IPS-11a (cell line): ENCODE data around the gene MMP7.

Source experiments
- H3K4me3 ChIP-seq: one replicate; pipeline ENCODE4 v1.5.1; 2013; ENCODE audit warnings: low read depth, low read length, control low read depth

MMP7 gene

DNA sequence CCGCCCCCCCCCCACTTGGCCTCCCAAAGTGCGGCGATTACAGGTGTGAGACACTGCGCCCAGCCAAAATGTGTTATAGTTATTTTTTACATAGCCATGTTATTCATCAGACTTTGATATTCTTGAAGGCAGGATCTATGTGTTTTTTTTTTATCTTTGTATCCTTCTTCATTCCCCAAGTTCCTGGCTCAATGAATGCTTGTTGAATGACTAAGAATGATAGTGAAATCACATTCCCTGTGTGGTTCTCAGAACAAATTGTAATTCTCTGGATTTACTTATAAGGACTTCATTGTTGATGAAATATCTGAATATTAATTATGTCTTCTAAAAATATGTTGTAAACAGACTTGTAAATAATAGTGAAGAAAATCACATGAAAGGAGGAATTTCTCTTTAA, 33.5 kb downstream of the MMP7 start:
- H3K4me3 ChIP-seq: no peak overlapping the region

- no peak overlapping the region for H3K4me3 ChIP-seq
Measured at GRCh38 chr11:102495161-102496042, 35.1 kb downstream of the MMP7 start.

GRCh38 chr11:102494216-102494615, 36.3 kb downstream of the MMP7 start:
- no peak overlapping the region for H3K4me3 ChIP-seq

DNA sequence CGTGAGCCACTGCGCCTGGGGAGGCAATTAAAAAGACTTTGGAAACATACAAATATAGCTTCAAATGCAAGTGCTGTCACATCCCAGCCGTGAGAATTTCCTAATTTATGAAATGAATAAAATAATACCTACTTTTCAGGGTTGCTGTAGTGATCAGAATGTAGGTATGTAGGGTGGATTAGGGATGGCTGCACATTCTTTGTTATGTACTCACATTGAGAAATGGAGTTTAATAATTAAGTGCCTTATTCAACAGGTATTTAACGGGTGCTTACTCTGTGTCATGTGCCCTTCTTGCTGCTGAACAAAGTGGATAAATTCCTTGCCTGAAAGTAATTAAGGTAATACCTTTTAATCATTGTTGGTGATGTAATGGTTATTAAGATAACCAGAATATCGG, 37.0 kb downstream of the MMP7 start:
- H3K4me3 ChIP-seq: no peak overlapping the region

DNA sequence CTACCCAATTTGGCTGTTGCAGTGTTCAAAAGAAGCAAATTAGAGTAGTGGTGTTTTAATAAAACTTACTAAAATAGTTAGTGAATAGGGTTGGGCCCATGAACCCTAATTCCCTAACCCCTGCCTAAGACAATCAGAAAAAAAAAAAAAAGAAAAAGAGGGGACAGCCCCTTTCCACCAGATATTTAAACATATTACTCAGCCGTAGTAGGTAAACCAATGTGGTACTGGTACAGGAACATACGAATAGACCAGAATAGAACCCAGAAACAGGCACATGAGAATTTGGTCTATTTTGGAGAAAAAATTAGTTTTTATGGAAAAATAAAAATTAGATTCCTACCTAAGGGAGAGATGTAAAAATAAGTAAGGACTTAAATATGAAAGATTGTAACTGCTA, 38.6 kb downstream of the MMP7 start:
- no peak overlapping the region for H3K4me3 ChIP-seq

DNA sequence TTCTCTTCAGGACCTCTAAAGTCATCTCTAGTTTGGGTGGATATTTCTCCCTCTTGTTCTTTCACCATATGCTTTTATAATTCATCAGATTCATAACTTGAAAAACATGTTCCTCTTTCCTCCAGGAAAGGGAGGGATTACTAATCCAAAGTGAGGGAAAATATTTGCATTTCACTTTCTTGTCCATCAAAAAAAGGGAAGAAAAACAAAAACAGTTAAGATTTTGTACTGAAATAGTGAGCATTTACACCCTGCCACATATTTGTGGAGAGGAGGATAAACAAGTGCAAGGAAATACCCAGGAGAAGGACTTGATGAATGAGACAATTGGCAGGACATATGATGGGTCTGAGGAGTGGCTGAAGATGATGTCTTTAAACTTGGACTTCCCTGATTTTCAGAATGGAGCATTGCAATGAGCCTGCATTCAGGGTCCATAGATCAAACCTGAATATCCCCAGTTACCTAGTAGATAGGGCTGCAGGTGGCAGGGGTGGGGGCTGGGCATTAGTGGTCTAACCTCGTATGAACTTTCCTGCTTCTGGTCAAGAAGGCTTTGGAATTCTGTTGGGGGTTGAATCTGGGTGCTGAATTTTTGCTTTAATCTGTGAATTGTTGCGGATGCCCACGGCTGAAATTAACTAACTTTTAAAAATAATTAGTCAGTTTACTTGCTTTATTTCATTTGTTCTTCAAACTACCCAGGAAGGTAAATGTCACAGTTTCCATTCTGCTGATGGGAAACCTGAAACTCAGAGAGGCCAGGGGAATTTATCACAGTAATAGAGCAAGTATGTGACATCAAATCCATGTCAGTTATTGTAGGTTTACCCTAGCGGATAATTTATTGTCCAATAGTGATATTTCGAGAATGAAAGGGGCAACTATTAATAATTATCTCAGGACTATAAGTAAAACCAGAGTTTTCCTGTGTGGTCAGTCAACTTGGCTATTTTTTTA, 41.1 kb downstream of the MMP7 start:
- H3K4me3 ChIP-seq: no peak overlapping the region

DNA sequence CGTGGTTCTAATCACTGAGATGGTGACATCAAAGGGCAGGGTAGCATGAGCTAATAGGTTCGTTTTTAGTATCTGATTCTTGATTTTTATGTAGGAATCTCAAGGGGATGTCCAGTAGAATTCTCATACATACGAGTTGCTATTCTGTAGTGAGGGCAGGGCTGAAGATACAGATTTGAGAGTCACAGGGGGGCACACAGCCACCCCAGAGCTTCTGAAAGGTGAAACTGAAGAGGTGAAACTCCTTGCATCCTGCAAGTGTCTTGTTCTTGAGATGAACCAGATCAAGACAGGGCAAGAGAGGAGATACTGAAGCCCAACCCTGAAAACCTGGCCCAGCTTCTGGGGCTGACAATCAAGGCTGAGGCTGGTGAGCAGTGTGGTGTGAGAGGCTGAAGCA, 42.3 kb downstream of the MMP7 start:
- no peak overlapping the region for H3K4me3 ChIP-seq

- H3K4me3 ChIP-seq: no peak overlapping the region
Measured at GRCh38 chr11:102487214-102487613, 43.3 kb downstream of the MMP7 start.

- H3K4me3 ChIP-seq: no peak overlapping the region
Measured at GRCh38 chr11:102486584-102486983, 44.0 kb downstream of the MMP7 start.

DNA sequence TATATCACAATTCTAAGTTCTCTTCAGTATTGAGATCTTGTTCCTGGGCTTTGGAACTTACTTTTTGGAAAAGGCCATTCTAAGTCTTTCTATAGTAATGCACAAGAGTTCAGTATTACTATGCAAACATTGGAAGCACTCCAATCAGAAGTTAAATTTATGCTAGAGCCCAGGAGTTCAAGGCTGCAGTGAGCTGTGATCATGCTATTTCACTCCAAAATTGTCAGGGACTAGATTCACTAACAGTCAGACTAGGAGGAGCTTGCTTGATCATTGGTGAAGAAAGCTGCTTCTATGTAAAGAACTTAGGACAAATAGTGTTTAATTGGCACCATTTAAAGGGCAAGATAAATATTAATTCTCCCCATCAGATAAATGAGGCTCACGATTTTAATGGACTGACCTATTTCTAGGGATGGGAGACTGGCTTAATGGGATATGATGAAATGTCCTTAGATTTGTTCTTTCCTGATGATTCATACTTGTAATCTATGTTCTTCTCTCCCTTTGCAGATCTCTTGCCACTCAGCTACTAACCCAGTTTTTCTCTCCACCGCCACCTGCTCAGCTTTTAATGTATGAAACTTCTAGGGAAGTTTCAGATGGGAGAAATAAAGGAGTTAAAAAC, 45.3 kb downstream of the MMP7 start:
- H3K4me3 ChIP-seq: no peak overlapping the region

DNA sequence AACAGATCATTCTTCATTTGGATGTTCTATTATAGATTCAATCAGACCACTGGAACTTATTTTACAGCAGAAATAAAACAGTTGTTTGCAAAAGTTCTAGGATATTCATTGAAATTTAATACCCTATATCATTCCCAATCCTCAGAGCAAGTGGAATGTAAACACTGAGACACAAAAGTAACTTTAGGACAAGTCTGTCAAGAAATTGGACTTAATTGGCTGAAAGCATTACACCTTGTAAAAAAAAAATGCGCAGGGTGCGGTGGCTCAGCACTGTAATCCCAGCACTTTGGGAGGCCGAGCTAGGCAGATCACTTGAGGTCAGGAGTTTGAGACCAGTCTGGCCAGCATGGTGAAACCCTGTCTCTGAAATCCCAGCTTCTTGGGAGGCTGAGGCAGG, 48.1 kb downstream of the MMP7 start:
- H3K4me3 ChIP-seq: no peak overlapping the region

- H3K4me3 ChIP-seq: no peak overlapping the region
Measured at GRCh38 chr11:102479733-102480132, 50.8 kb downstream of the MMP7 start.

GRCh38 chr11:102478673-102479299, 51.8 kb downstream of the MMP7 start:
- no peak overlapping the region for H3K4me3 ChIP-seq

GRCh38 chr11:102476812-102477211, 53.7 kb downstream of the MMP7 start:
- H3K4me3 ChIP-seq: no peak overlapping the region

GRCh38 chr11:102476069-102476468, 54.5 kb downstream of the MMP7 start:
- no peak overlapping the region for H3K4me3 ChIP-seq

DNA sequence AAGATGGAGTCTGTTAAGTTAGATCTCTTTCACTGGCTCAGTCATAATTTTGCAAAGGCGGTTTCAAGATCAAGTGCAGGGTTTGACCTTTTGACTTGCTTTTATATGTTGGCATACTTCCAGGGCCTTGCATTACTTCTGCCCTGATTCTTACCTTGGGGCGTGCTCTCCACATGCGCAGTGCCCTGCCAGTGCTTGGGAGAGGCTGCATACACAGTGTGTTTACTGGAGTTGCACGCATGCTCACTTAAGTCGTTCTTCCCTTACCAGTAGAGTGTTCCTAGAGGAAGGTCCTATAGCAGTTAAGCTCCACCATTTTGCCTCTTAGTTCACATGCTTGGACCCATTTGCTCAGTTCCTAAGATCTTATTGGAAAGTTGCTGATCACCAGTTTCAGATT, 57.0 kb downstream of the MMP7 start:
- H3K4me3 ChIP-seq: no peak overlapping the region

- no peak overlapping the region for H3K4me3 ChIP-seq
Measured at GRCh38 chr11:102472127-102472526, 58.4 kb downstream of the MMP7 start.

DNA sequence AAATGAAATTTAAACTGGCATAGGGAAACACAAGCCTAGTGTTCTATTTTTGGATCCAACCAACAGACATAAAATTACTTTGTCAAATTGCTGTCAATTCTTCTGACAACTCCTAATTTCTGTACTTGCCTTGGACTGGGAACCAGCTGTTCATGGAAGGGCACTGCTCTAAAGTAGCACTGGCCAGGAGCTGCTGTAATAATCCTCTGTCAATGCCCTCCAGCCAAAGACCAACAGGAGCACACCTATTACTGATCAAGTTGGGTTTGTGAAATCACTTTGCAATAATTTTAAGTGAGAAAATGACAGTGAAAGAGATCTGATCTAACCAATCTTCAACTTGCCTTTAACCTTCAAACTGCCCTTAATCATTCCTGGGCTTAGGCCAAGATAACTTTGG, 59.1 kb downstream of the MMP7 start:
- no peak overlapping the region for H3K4me3 ChIP-seq
